IMR-90 (cell line): ENCODE data around the gene PRSS56. TPM values are rescaled to one million over a fixed set of nuclear protein-coding genes. Genes with fewer than 3 reads are reported as not detected.

Source experiments
- ATAC-seq: fragments of 200-7000 bp; cut with Tn5 transposase; 2 replicates; pipeline ENCODE4 v1.9.1; 2020; ENCODE audit warnings: low read depth, mild to moderate bottlenecking, moderate library complexity
- BruUV-seq: library from RNA; stranded (reverse); fragments of 400-500 nt; replicated peaks from 2 replicates; lab custom pipeline; 2021; lab: Mats Ljungman, UMichigan
- CTCF ChIA-PET: fragments of 300-600 bp; formaldehyde crosslinking; extraction: SDS; loops from one replicate; lab custom pipeline; 2021; ENCODE audit warnings: antibody characterized with exemption; lab: Yijun Ruan, JAX
- POLR2A ChIA-PET: fragments of 300-600 bp; sonication (Branson Sonifier 250); formaldehyde crosslinking; loops from one replicate; lab custom pipeline; 2022; ENCODE audit warnings: antibody characterized with exemption; ENCODE audit not compliant: unreplicated experiment; lab: Charles Lee
- DNase-seq: peaks from one replicate; pipeline ENCODE4 v3.0.0; 2013
- H2AFZ ChIP-seq: replicated peaks from 2 replicates; pipeline ENCODE3; 2013; ENCODE audit warnings: low read length, mild to moderate bottlenecking; ENCODE audit not compliant: poor library complexity
- H2AK5ac ChIP-seq: 2 replicates; pipeline ENCODE4 v1.6.1; 2013; ENCODE audit warnings: low read depth, low read length, inconsistent platforms
- H2AK9ac ChIP-seq: replicated peaks from 2 replicates; pipeline ENCODE3; 2013; ENCODE audit warnings: mild to moderate bottlenecking, low read depth, low read length, moderate library complexity; ENCODE audit not compliant: poor library complexity
- H2BK120ac ChIP-seq: 2 replicates; pipeline ENCODE4 v1.6.1; 2013; ENCODE audit warnings: low read depth, low read length, inconsistent platforms
- H2BK15ac ChIP-seq: 3 replicates; pipeline ENCODE4 v1.6.1; 2013; ENCODE audit warnings: low read depth, low read length, inconsistent platforms
- H2BK20ac ChIP-seq: 2 replicates; pipeline ENCODE4 v1.6.1; 2013; ENCODE audit warnings: low read depth, mild to moderate bottlenecking, inconsistent platforms, low read length, moderate library complexity
- H2BK5ac ChIP-seq: 2 replicates; pipeline ENCODE4 v1.6.1; 2013; ENCODE audit warnings: mild to moderate bottlenecking, low read depth, low read length, inconsistent platforms; ENCODE audit not compliant: poor library complexity, severe bottlenecking
- H3K14ac ChIP-seq: replicated peaks from 2 replicates; pipeline ENCODE4 v1.6.1; 2013; ENCODE audit warnings: low read depth, low read length, inconsistent platforms
- H3K18ac ChIP-seq: 2 replicates; pipeline ENCODE4 v1.6.1; 2013; ENCODE audit warnings: low read depth, low read length, control low read depth
- H3K23ac ChIP-seq: 2 replicates; pipeline ENCODE4 v1.6.1; 2013; ENCODE audit warnings: low read depth, low read length, inconsistent platforms
- H3K27ac ChIP-seq: 2 replicates; pipeline ENCODE4 v1.5.1; 2013; ENCODE audit warnings: mild to moderate bottlenecking, control low read depth, low read length; ENCODE audit not compliant: insufficient read depth
- H3K27me3 ChIP-seq: 2 replicates; pipeline ENCODE4 v1.6.1; 2013; ENCODE audit warnings: low read length; ENCODE audit not compliant: control insufficient read depth, insufficient read depth
- H3K36me3 ChIP-seq: 2 replicates; pipeline ENCODE4 v1.6.1; 2013; ENCODE audit warnings: low read length, mixed read lengths; ENCODE audit not compliant: control insufficient read depth, insufficient read depth
- H3K4ac ChIP-seq: 2 replicates; pipeline ENCODE4 v1.6.1; 2013; ENCODE audit warnings: low read depth, low read length, inconsistent platforms
- H3K4me1 ChIP-seq: 2 replicates; pipeline ENCODE4 v1.6.1; 2013; ENCODE audit warnings: low read length, mixed read lengths; ENCODE audit not compliant: control insufficient read depth, insufficient read depth
- H3K4me2 ChIP-seq: 2 replicates; pipeline ENCODE4 v1.6.1; 2013; ENCODE audit warnings: low read depth, mild to moderate bottlenecking, control low read depth, low read length, moderate library complexity
- H3K4me3 ChIP-seq: 2 replicates; pipeline ENCODE4 v1.5.1; 2013; ENCODE audit warnings: low read depth, mild to moderate bottlenecking, control low read depth, low read length, moderate library complexity; ENCODE audit not compliant: insufficient read depth
- H3K56ac ChIP-seq: 2 replicates; pipeline ENCODE4 v1.6.1; 2013; ENCODE audit warnings: low read length, inconsistent platforms; ENCODE audit not compliant: insufficient read depth; ENCODE audit errors: extremely low read depth
- H3K79me1 ChIP-seq, 2 experiments: 2 replicates each; pipeline ENCODE4 v1.6.1; 2013; ENCODE audit warnings: low read length in 2 of 2, inconsistent platforms in 1 of 2, low read depth in 1 of 2
- H3K9ac ChIP-seq: 2 replicates; pipeline ENCODE4 v1.6.1; 2013; ENCODE audit warnings: low read depth, low read length, control low read depth
- H3K9me1 ChIP-seq: 2 replicates; pipeline ENCODE4 v1.6.1; 2013; ENCODE audit warnings: low read length, inconsistent platforms; ENCODE audit not compliant: insufficient read depth
- H3K9me3 ChIP-seq: 2 replicates; pipeline ENCODE4 v1.6.1; 2013; ENCODE audit warnings: low read length; ENCODE audit not compliant: control insufficient read depth, insufficient read depth
- H4K20me1 ChIP-seq: 2 replicates; pipeline ENCODE4 v1.6.1; 2013; ENCODE audit warnings: low read length, inconsistent platforms; ENCODE audit not compliant: insufficient read depth
- H4K5ac ChIP-seq: 2 replicates; pipeline ENCODE4 v1.6.1; 2013; ENCODE audit warnings: mild to moderate bottlenecking, low read depth, low read length, control low read depth
- H4K8ac ChIP-seq, 2 experiments: 2 replicates each; pipeline ENCODE4 v1.6.1; 2013; ENCODE audit warnings: low read depth in 2 of 2, low read length in 2 of 2, control low read depth in 1 of 2, inconsistent platforms in 1 of 2
- H4K91ac ChIP-seq: 2 replicates; pipeline ENCODE4 v1.6.1; 2013; ENCODE audit warnings: low read depth, low read length, inconsistent platforms; ENCODE audit not compliant: insufficient read depth
- BHLHE40 ChIP-seq: fragments of 150-350 bp; IDR thresholded peaks from 2 replicates; pipeline ENCODE4 v1.6.1; 2016; ENCODE audit warnings: mild to moderate bottlenecking, low read depth, low read length
- ELK1 ChIP-seq: fragments of 150-350 bp; IDR thresholded peaks from 2 replicates; pipeline ENCODE4 v1.6.1; 2016; ENCODE audit warnings: low read depth, mild to moderate bottlenecking, low read length, moderate library complexity, borderline replicate concordance
- WGBS, 2 experiments: methylation state at CpG; one replicate each; pipeline versions ENCODE4 v1.1.5 to v1.1.7; 2013; ENCODE audit warnings: missing lambda C conversion rate in 2 of 2; ENCODE audit not compliant: insufficient read length in 1 of 2; ENCODE audit errors: extremely low coverage in 2 of 2; 5-methylcytosine and 5-hydroxymethylcytosine counted together
- dilution Hi-C: fragments of 300-500 bp; cut with HindIII; formaldehyde crosslinking; loops from one replicate; pipeline ENCODE4 v1.14.3; 2018; ENCODE audit warnings: low sequenced_read_pairs; ENCODE audit not compliant: unreplicated experiment
- in situ Hi-C: fragments of 300-500 bp; cut with MboI; formaldehyde crosslinking; loops from 3 replicates; pipeline ENCODE4 v1.14.3; 2019; ENCODE audit warnings: low sequenced_read_pairs, inconsistent platforms, mixed read lengths
- intact Hi-C: fragments of 100-400 bp; cut with micrococcal nuclease; formaldehyde crosslinking; loops from 2 replicates; pipeline ENCODE4 v1.10.0; 2022
- polyA plus RNA-seq, 3 experiments: library from polyadenylated mRNA; depleted of rRNA; stranded (reverse); fragments of >200 nt; gene quantifications; 2 replicates each; pipeline ENCODE4 v1.2.3, GENCODE V29; 2012; ENCODE audit warnings: low replicate concordance in 1 of 3
- total RNA-seq: library from RNA; depleted of rRNA; stranded (reverse); fragments of >200 nt; gene quantifications from 2 replicates; pipeline ENCODE4 v1.2.3, GENCODE V29; 2012

PRSS56 gene
- total and polyA plus RNA-seq, 2 of the 4 experiments (the other 2 are of a cell fraction), result not detected

GRCh38 chr2:232486558-232487384 is 33.4 kb upstream of the PRSS56 start (continued):
- TF ChIP-seq ELK1, result no peak

GRCh38 chr2:232487385-232488096 is 32.6 kb upstream of the PRSS56 start, which contains the start of gene ECEL1:
Gene ECEL1 (minus strand): TSS chr2:232487834. CDS start chr2:232486653, 1,181 bp downstream.
- H3K9me3 ChIP-seq, result no peaks in the 10 kb centered on the region
- no peak within 1 kb of the TSS for H2AK5ac ChIP-seq
- H3K14ac ChIP-seq, result no peak within 1 kb of the TSS
- no peak within 1 kb of the TSS for H2BK5ac ChIP-seq
- H3K36me3 ChIP-seq, result no peaks in the 10 kb centered on the region
- no peak within 1 kb of the TSS for H4K91ac ChIP-seq
- H4K5ac ChIP-seq, result no peak within 1 kb of the TSS
- ChIA-PET CTCF (no interaction called here), POLR2A (no interaction called here)
- H2BK120ac ChIP-seq, result no peak within 1 kb of the TSS
- DNase-seq (no peak), ATAC-seq (peak; percentile 35; the same call in 1 of the 2 replicates)
- no peak within 1 kb of the TSS for H2AFZ ChIP-seq
- WGBS, 2 experiments, result 1% methylated on average over 33 of the region's 102 CpGs; no CpG with 5 or more reads in 1 of the 2 experiments
- no peaks in the 10 kb centered on the region for H3K79me1 ChIP-seq
- H4K20me1 ChIP-seq, result no peaks in the 10 kb centered on the region; the same call in 1 of the 2 replicates
- dilution Hi-C loops (no loop called here), in situ Hi-C loops (no loop called here), intact Hi-C loops (no loop called here)
- H3K4me1 ChIP-seq, result no peaks in the 10 kb centered on the region; the same call in 1 of the 2 replicates
- no peak within 1 kb of the TSS for H2BK15ac ChIP-seq
- H2AK9ac ChIP-seq, result no peak within 1 kb of the TSS
- H3K9me1 ChIP-seq, result no peaks in the 10 kb centered on the region
- H2BK20ac ChIP-seq, result no peak within 1 kb of the TSS
- no peak within 1 kb of the TSS for H3K27ac ChIP-seq
- no peak within 1 kb of the TSS for H4K8ac ChIP-seq
- TF ChIP-seq BHLHE40, result no peak
- peaks cover 66% of the 10 kb centered on the region for H3K27me3 ChIP-seq
- no peak within 1 kb of the TSS for H3K4me2 ChIP-seq
- no peak within 1 kb of the TSS for H3K4me3 ChIP-seq
- H3K4ac ChIP-seq, result no peak within 1 kb of the TSS
- no peak within 1 kb of the TSS for H3K18ac ChIP-seq
- no TSS peak for BruUV-seq
- H3K23ac ChIP-seq, result no peak within 1 kb of the TSS
- H3K56ac ChIP-seq, result no peak within 1 kb of the TSS
- H3K9ac ChIP-seq, result no peak within 1 kb of the TSS
